GM12891 (cell line): ENCODE results near the gene CACNB1.

Experiments used
- DNase-seq: peaks from one replicate; pipeline ENCODE4 v3.0.0; 2011; ENCODE audit warnings: low spot score; ENCODE audit not compliant: insufficient read length
- FAIRE-seq: peaks from 2 replicates; lab custom pipeline; 2011; peaks lifted over from hg19 to GRCh38; lab: Jason Lieb, UNC
- PAX5 ChIP-seq: IDR thresholded peaks from 2 replicates; pipeline ENCODE4 v1.6.1; 2011; ENCODE audit warnings: low read length, moderate library complexity, mild to moderate bottlenecking; ENCODE audit not compliant: insufficient read depth, severe bottlenecking
- POLR2A ChIP-seq: IDR thresholded peaks from 2 replicates; pipeline ENCODE4 v1.6.1; 2011; ENCODE audit warnings: low read depth, low read length, control low read depth
- POLR2AphosphoS5 ChIP-seq: IDR thresholded peaks from 2 replicates; pipeline ENCODE4 v1.6.1; 2011; ENCODE audit warnings: low read depth, low read length, control low read depth
- POU2F2 ChIP-seq: IDR thresholded peaks from 2 replicates; pipeline ENCODE4 v1.6.1; 2011; ENCODE audit warnings: low read depth, mild to moderate bottlenecking, control low read depth, low read length, moderate library complexity
- SPI1 ChIP-seq: IDR thresholded peaks from 2 replicates; pipeline ENCODE4 v1.6.1; 2011; ENCODE audit warnings: low read depth, low read length, control low read depth
- TAF1 ChIP-seq: IDR thresholded peaks from 2 replicates; pipeline ENCODE4 v1.6.1; 2011; ENCODE audit warnings: low read depth, low read length, control low read depth

The CACNB1 gene

DNA sequence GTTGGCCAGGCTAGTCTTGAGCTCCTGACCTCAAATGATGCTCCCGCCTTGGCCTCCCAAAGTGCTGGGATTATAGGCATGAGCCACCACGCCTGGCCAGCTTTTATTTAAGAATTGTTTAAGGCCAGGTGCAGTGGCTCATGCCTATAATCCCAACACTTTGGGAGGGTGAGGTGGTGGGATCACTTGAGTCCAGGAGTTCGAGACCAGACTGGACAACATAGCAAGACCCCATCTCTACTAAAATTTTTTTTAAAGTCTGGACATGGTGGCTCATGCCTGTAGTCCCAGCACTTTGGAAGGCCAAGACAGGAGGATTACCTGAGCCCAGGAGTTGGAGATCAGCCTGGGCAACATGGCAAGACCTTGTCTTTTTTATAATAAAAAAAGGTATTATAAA lies 51.2 kb downstream of the CACNB1 start:
- FAIRE-seq, result no peak

DNA sequence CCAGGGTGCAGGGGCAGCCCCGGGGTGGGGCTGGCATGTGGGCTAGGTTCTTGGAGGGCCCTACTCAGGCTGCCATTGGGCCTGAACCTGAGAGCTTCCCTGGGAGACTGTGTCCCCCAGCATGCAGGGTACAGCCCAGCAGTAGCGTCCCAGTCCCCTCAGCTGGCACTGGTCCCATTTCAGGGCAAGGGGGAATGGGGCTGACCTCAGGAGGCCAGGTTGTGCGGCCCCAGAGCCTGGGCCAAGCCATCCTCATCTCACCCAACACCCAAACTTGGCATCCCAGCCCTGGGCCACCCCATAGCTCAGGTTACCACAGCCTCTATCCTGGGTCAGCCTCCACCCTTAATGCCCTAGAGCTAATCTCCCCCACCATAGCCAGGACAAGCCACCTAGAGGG lies 52.3 kb downstream of the CACNB1 start:
- no peak for TF ChIP-seq POLR2AphosphoS5
- TF ChIP-seq SPI1, result no peak
- no peak for TF ChIP-seq TAF1
- TF ChIP-seq POU2F2, result no peak
- TF ChIP-seq POLR2A, result no peak
- TF ChIP-seq PAX5, result no peak
- FAIRE-seq (no peak), DNase-seq (no peak)

More for the DNA sequence above, 51.2 kb downstream of the CACNB1 start:
- DNase-seq, result no peak
- TF ChIP-seq TAF1 (no peak), POLR2AphosphoS5 (no peak), POLR2A (no peak), PAX5 (no peak), SPI1 (no peak), POU2F2 (no peak)

DNA sequence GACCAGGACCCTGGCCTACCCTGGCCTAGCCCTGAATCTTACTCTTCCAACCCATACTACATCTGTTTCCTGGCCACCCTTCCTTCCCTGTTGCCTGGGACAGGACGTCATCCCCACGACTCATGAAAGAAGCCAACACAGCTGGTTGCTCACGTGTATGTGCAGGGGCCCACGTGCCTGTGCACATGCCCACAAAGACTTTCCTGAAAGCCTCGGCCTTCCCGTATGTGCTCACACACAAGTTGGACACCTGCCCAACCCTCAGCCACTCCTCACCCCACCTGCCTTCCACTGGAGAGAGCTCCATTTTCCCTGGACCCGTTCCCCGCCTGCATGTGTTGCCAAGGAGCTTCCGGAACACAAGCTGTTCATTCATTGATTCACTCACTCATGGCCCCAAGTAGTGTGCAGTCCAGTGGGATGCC lies 53.0 kb downstream of the CACNB1 start:
- FAIRE-seq (no peak), DNase-seq (no peak)
- no peak for TF ChIP-seq POLR2A
- TF ChIP-seq POU2F2, result no peak
- TF ChIP-seq PAX5, result no peak
- TF ChIP-seq POLR2AphosphoS5, result no peak
- no peak for TF ChIP-seq TAF1
- no peak for TF ChIP-seq SPI1

DNA sequence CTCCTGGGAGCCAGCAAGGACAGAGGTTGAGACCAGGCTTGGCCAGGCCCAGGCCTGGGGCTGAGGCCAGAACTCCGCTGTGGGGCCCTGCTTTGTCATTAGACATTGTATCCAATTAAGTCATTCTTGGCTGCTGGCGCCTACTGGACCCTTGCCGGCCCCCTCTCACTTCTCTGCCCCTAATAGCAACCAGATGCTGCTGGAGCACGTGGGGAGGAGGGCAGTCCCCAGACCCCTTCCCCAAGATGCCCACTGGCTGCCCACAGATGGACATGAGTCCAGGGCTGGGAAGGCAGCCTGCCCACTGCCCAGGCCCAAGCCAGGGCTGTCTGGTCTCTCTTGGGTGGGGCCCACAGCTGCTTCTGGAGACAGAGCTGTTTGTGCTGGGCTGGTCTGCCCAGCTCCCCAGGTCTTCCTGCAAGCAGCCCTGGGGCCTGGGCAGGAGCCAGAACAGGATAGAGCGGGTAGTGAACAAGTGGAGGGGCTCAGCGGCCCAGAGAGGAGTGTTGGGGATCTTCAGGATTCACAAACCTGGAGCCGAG lies 53.8 kb downstream of the CACNB1 start:
- FAIRE-seq (no peak), DNase-seq (no peak)
- no peak for TF ChIP-seq SPI1
- TF ChIP-seq PAX5, result no peak
- TF ChIP-seq TAF1, result no peak
- TF ChIP-seq POLR2A, result no peak
- no peak for TF ChIP-seq POU2F2
- no peak for TF ChIP-seq POLR2AphosphoS5

DNA sequence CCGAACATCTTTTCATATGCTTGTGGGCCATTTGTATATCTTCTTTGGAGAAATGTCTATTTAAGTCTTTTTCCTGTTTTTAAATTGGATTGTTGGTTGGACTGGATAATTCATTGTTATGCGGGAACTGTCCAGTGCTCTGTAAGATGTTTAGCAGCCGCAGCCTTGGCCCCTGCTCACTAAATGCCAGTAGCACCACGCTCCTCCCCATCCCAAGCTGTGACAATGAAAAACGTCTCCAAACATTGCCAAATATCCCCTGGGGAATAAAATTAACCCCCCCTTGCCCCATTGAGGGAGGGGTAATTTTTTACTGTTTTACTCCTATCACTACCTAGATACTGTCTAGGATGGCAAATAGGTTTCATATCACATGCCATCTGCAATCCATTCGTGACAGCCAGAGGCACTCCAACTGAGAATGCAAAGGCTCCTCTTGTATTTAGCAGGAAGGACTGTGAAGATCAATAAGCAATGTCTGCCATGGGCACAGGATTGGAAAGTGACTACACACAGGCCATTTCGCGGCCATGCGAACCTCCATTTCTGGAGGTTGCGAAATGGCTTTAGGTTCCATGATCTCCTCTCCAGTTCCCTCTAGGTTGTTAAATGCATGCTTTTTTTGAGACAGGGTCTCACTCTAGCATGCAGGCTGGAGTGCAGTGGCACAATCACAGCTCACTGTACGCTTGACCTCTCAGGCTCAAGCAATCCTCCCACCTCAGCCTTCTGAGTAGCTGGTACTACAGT lies 55.4 kb downstream of the CACNB1 start:
- FAIRE-seq, result no peak
- no peak for DNase-seq
- TF ChIP-seq POU2F2, result no peak
- TF ChIP-seq TAF1, result no peak
- TF ChIP-seq PAX5, result no peak
- no peak for TF ChIP-seq SPI1
- TF ChIP-seq POLR2A, result no peak
- no peak for TF ChIP-seq POLR2AphosphoS5

DNA sequence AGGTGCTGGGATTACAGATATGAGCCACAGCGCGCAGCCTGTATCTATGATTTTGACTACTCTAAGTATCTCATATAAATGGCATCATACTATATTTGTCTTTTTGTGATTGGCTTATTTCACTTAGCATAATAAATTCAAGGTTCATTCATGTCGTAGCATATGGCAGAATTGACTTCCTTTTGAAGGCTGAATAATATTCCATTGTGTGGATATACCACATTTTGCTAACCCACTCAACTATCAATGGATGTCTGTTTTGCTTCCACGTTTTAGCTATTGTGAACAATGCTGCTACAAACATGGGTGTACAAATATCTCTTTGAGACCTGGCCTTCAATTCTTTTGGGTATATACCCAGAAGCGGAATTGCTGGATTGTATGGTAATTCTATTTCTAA lies 56.2 kb downstream of the CACNB1 start:
- DNase-seq (no peak), FAIRE-seq (no peak)
- TF ChIP-seq SPI1 (no peak), POU2F2 (no peak), POLR2AphosphoS5 (no peak), TAF1 (no peak), POLR2A (no peak), PAX5 (no peak)

DNA sequence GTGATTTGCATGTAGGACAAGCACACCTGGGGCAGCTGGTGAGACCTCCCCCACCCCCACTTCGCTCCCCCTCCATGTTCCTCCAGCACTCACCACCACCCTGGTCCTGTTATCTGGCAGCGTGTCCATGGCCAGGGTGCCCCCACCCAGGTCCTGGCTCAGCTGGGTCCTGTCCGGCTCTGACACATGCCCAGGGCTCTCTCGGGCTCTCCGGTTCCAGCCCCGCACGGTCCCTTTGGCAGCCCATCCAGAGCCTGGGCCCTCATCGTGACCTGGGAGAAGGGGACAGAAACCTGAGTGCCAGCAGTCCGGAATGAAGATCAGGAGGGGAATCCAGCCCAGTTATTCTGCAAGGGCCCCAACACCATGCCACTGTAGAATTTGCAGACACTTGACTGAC lies 57.9 kb downstream of the CACNB1 start:
- TF ChIP-seq POLR2AphosphoS5, result no peak
- no peak for TF ChIP-seq POLR2A
- no peak for TF ChIP-seq SPI1
- TF ChIP-seq TAF1, result no peak
- no peak for TF ChIP-seq POU2F2
- TF ChIP-seq PAX5, result no peak
- DNase-seq, result no peak
- no peak for FAIRE-seq

DNA sequence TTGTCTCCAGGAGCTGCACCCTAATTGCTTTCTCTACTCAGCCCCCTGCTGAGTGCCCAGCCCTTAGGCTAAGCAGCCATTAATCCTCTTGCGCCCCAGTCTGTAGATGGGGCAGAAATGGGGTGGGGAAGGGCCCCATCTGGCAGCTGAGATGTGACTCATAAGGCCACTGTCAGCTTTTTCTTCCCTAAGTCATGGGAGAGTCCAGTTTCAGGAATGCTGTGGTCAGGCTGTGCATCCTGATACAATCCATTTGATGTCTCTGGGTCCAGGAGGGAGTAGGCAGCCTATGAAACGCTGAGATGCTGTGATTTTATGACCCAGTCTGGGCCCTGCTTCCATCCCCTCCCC lies 58.3 kb downstream of the CACNB1 start:
- DNase-seq (no peak), FAIRE-seq (no peak)
- no peak for TF ChIP-seq SPI1

DNA sequence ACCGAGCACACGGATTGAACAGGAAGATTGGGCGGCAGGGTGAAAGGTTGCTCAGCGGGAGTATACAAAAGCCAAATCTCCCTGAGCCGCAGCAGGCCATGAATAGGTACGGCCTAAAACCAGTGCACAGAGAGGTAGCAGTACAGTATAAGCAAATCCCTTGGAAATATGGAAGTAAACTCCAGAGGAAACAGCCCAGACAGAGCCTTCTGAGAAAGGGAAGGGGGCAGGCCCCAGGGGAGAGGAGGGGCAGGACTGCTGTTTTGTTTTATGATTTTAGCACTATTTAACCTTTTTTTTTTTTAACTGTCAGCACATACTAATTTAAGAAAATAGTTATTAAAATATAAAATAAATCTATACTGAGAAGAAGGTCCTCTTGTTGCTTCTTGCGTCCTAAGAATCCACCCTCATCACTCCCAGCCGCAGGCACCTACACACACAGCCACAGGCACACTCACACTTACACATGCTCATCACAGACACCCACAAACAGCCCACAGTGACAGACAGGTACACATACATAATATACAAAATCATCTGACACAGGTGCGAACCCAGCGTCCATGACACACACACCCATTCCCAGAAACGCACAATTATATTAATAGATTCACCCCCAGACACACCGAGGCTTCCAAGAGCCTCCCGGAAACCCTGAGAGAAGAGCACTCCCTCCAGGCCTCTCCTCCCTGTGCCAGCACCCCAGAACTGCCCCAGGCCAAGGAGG lies 58.9 kb downstream of the CACNB1 start:
- DNase-seq (no peak), FAIRE-seq (no peak)
- TF ChIP-seq SPI1, result no peak
- TF ChIP-seq POLR2AphosphoS5, result no peak
- no peak for TF ChIP-seq PAX5
- no peak for TF ChIP-seq TAF1
- no peak for TF ChIP-seq POU2F2
- TF ChIP-seq POLR2A, result no peak

DNA sequence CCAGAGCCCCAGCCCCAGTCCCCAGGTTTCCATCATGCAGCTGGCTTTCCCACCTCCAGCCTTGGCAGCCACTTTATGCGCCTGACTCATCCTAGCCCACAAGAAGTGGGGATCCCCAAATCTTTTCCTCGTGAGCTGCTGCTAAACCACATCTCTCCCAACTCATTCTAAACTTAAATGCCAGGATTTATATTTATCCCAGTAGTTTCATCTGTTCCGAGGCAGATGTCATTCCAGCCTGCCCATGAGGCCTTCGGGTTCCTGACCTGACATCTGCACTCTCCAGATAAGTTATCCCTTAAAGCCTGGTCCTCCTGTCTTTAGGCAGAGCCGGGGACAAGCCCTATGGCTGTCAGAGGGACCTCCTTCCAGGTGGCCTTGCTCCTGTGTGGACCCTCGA lies 62.6 kb downstream of the CACNB1 start:
- no peak for TF ChIP-seq POLR2AphosphoS5
- TF ChIP-seq TAF1, result no peak
- TF ChIP-seq PAX5, result no peak
- no peak for TF ChIP-seq POU2F2
- no peak for TF ChIP-seq SPI1
- no peak for TF ChIP-seq POLR2A
- no peak for FAIRE-seq
- DNase-seq, result no peak
